Activated T-cell treated with anti-CD3 and anti-CD28 coated beads, Interleukin-2, amount 50 U/mL, for 1 hour (primary cell): ENCODE measurements around the gene CADPS2.
"Not testable (repeated sequence)": the region's sequence is repeated elsewhere in the genome, so short reads cannot be mapped to it uniquely, and the experiment has no call there.

ENCODE experiments used
- DNase-seq: peaks from one replicate; pipeline ENCODE4 v3.0.0-alpha.2; 2020

The CADPS2 gene

GRCh38 chr7:122658856-122659255, 227.4 kb downstream of the CADPS2 start:
- DNase-seq: no peak

- no peak for DNase-seq
Observed at GRCh38 chr7:122653685-122654084, 232.6 kb downstream of the CADPS2 start.

GRCh38 chr7:122652876-122653275, 233.4 kb downstream of the CADPS2 start:
- no peak for DNase-seq

- no peak for DNase-seq
Observed at GRCh38 chr7:122651451-122651850, 234.8 kb downstream of the CADPS2 start.

- DNase-seq: no peak
Observed at GRCh38 chr7:122643250-122643649, 243.0 kb downstream of the CADPS2 start.

- DNase-seq: no peak
Observed at GRCh38 chr7:122638459-122638858, 247.8 kb downstream of the CADPS2 start.

- no peak for DNase-seq
Observed at GRCh38 chr7:122637784-122638183, 248.5 kb downstream of the CADPS2 start.

- not testable (repeated sequence) for DNase-seq
Observed at GRCh38 chr7:122635481-122635880, 250.8 kb downstream of the CADPS2 start.

- no peak for DNase-seq
Observed at GRCh38 chr7:122633472-122633871, 252.8 kb downstream of the CADPS2 start.

GRCh38 chr7:122632238-122632637, 254.0 kb downstream of the CADPS2 start:
- no peak for DNase-seq

GRCh38 chr7:122629412-122629953, 256.8 kb downstream of the CADPS2 start:
- DNase-seq: no peak

GRCh38 chr7:122628651-122629411, 257.4 kb downstream of the CADPS2 start:
- DNase-seq: no peak

GRCh38 chr7:122626785-122627184, 259.5 kb downstream of the CADPS2 start:
- DNase-seq: no peak

GRCh38 chr7:122622682-122623081, 263.6 kb downstream of the CADPS2 start:
- no peak for DNase-seq

GRCh38 chr7:122619664-122620063, 266.6 kb downstream of the CADPS2 start:
- DNase-seq: no peak

GRCh38 chr7:122618585-122619189, 267.6 kb downstream of the CADPS2 start:
- no peak for DNase-seq

GRCh38 chr7:122616951-122617350, 269.3 kb downstream of the CADPS2 start:
- no peak for DNase-seq

- no peak for DNase-seq
Observed at GRCh38 chr7:122605929-122606328, 280.3 kb downstream of the CADPS2 start.

- no peak for DNase-seq
Observed at GRCh38 chr7:122604251-122604650, 282.0 kb downstream of the CADPS2 start.

- DNase-seq: no peak
Observed at GRCh38 chr7:122602800-122603199, 283.5 kb downstream of the CADPS2 start.

- no peak for DNase-seq
Observed at GRCh38 chr7:122600630-122601029, 285.6 kb downstream of the CADPS2 start.

- no peak for DNase-seq
Observed at GRCh38 chr7:122600042-122600441, 286.2 kb downstream of the CADPS2 start.

- no peak for DNase-seq
Observed at GRCh38 chr7:122597277-122597676, 289.0 kb downstream of the CADPS2 start.

GRCh38 chr7:122595885-122596284, 290.4 kb downstream of the CADPS2 start:
- no peak for DNase-seq
